Activated naive CD8-positive, alpha-beta T cell treated with anti-CD3 and anti-CD28 coated beads, Interleukin-2, amount 10 ng/mL, durations not matched to agents 7 days and 5 days (primary cell): ENCODE data around the gene S100A6. TPM values are rescaled to one million over a fixed set of nuclear protein-coding genes. Genes with fewer than 3 reads are reported as not detected.

Source experiments
- ATAC-seq: fragments of 150-1000 bp; cut with Tn5 transposase; one replicate; pipeline ENCODE4 v1.10.0; 2021; ENCODE audit warnings: low read depth, moderate library complexity
- POLR2A ChIA-PET: fragments of 350-600 bp; sonication (Branson Sonifier 250); formaldehyde crosslinking; loops from one replicate; lab custom pipeline; 2021; ENCODE audit warnings: antibody characterized with exemption; lab: Charles Lee
- DNase-seq: peaks from one replicate; pipeline ENCODE4 v3.0.0; 2021
- H3K27ac Mint-ChIP-seq: one replicate; pipeline ENCODE4 v1.8.0; 2022; ENCODE audit warnings: mild to moderate bottlenecking, mixed read lengths
- H3K27me3 Mint-ChIP-seq: one replicate; pipeline ENCODE4 v1.8.0; 2022; ENCODE audit warnings: mild to moderate bottlenecking, moderate library complexity, mixed read lengths
- H3K36me3 Mint-ChIP-seq: one replicate; pipeline ENCODE4 v1.8.0; 2021; ENCODE audit warnings: mild to moderate bottlenecking, mixed read lengths
- H3K4me1 Mint-ChIP-seq: one replicate; pipeline ENCODE4 v1.8.0; 2021; ENCODE audit warnings: mixed read lengths
- H3K4me3 Mint-ChIP-seq: one replicate; pipeline ENCODE4 v1.8.0; 2022; ENCODE audit warnings: mild to moderate bottlenecking, moderate library complexity, mixed read lengths
- H3K9me3 Mint-ChIP-seq: one replicate; pipeline ENCODE4 v1.8.0; 2021; ENCODE audit warnings: mixed read lengths
- total RNA-seq, 2 experiments: library from RNA; stranded (reverse); gene quantifications; one replicate each; pipeline ENCODE4 v1.2.3, GENCODE V29; 2021

Gene S100A6
- total RNA-seq, 2 experiments from 2014 or later = 365 to 373 TPM

DNA sequence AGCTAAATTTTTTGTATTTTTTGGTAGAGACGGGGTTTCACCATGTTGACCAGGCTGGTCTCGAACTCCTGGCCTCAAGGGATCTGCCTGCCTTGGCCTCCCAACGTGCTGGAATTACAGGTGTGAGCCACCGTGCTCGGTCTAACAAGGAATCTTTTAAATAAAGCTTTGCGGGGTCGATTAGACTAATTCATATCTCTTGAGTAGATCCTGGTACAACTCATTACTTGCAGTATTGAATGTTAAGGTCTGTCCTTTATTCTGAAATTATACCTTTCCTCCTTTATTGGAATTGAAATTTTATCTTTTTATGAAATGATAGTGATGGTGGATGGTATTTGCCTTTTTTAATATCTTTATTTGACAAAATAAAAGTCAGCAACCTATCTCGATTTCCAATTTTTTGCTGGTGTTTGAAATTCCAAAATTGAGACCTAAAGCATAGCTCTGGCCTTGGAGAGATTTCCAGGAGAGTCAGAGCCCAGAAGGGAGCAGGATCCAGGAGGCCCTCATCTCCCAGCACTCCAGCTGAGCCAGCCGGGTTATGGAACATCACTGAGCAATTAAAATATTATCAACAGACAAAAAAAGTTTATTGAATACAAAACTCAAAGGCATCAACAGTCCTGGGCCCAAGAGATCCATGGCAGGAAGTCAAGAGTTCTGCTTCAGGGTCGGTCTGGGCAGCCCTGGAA lies 25.1 kb upstream of the S100A6 start:
- Mint-ChIP-seq H3K9me3 (no peaks in the 10 kb centered on the region), H3K36me3 (no peaks in the 10 kb centered on the region), H3K4me3 (no peak overlapping the region), H3K27ac (no peak overlapping the region), H3K27me3 (no peaks in the 10 kb centered on the region), H3K4me1 (peaks cover 3% of the 10 kb centered on the region)
- ATAC-seq = no peak
- DNase-seq = no peak
- POLR2A ChIA-PET = interaction anchor here (0.6 to 1.8 kb wide), 4 partner anchors 13 to 20 kb away, joined by 4 to 6 read pairs (median 4); partner anchors contain the start of genes S100A4 and S100A5

GRCh38 chr1:153560241-153560640 lies 24.4 kb upstream of the S100A6 start:
- ATAC-seq (no peak), DNase-seq (no peak)
- H3K27ac Mint-ChIP-seq = no peak overlapping the region
- no peaks in the 10 kb centered on the region for H3K36me3 Mint-ChIP-seq
- H3K4me3 Mint-ChIP-seq = no peak overlapping the region
- POLR2A ChIA-PET = interaction anchor here (0.6 to 1.1 kb wide), 3 partner anchors 12 to 41 kb away, joined by 3 to 6 read pairs (median 4); no protein-coding TSS in a partner anchor
- H3K4me1 Mint-ChIP-seq = no peaks in the 10 kb centered on the region
- H3K9me3 Mint-ChIP-seq = no peaks in the 10 kb centered on the region
- H3K27me3 Mint-ChIP-seq = no peaks in the 10 kb centered on the region

DNA sequence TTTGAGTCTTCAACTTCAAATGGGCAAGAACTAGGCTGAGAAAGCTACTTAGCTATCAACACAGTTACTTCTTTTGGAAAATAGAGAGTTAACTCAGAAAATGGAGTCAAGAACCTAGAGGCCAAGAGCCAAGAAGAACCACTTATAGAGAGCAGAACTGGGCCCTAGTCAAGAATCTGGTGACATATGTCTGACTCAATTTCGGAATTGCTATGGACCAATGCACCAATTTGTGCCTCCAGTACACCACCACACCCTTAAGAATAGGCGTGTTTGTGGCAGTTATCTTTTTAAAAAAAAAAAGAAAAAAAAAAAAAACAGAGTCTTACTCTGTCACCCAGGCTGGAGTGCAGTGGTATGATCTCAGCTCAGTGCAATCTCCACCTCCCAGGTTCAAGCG lies 22.1 kb upstream of the S100A6 start:
- H3K27me3 Mint-ChIP-seq = no peaks in the 10 kb centered on the region
- POLR2A ChIA-PET = no interaction called here
- no peaks in the 10 kb centered on the region for H3K36me3 Mint-ChIP-seq
- H3K4me3 Mint-ChIP-seq = no peak overlapping the region
- no peak overlapping the region for H3K27ac Mint-ChIP-seq
- ATAC-seq (no peak), DNase-seq (no peak)
- H3K9me3 Mint-ChIP-seq = no peaks in the 10 kb centered on the region
- H3K4me1 Mint-ChIP-seq = peaks cover 7% of the 10 kb centered on the region

- Mint-ChIP-seq H3K36me3 (no peaks in the 10 kb centered on the region), H3K27ac (no peak overlapping the region), H3K4me1 (peaks cover 7% of the 10 kb centered on the region), H3K27me3 (no peaks in the 10 kb centered on the region), H3K9me3 (no peaks in the 10 kb centered on the region), H3K4me3 (no peak overlapping the region)
- ATAC-seq (no peak), DNase-seq (no peak)
- POLR2A ChIA-PET = no interaction called here
Observed at GRCh38 chr1:153556348-153556747, 20.6 kb upstream of the S100A6 start.

- Mint-ChIP-seq H3K36me3 (no peaks in the 10 kb centered on the region), H3K9me3 (no peaks in the 10 kb centered on the region), H3K4me3 (no peak overlapping the region), H3K27me3 (no peaks in the 10 kb centered on the region), H3K4me1 (peaks cover 8% of the 10 kb centered on the region), H3K27ac (no peak overlapping the region)
- POLR2A ChIA-PET = interaction anchor here (1.0 to 1.6 kb wide), 4 partner anchors 9 to 22 kb away, joined by 3 to 5 read pairs (median 4); partner anchors contain the start of genes S100A5 and S100A6
- ATAC-seq (no peak), DNase-seq (no peak)
Observed at GRCh38 chr1:153553830-153554541, 18.2 kb upstream of the S100A6 start.

DNA sequence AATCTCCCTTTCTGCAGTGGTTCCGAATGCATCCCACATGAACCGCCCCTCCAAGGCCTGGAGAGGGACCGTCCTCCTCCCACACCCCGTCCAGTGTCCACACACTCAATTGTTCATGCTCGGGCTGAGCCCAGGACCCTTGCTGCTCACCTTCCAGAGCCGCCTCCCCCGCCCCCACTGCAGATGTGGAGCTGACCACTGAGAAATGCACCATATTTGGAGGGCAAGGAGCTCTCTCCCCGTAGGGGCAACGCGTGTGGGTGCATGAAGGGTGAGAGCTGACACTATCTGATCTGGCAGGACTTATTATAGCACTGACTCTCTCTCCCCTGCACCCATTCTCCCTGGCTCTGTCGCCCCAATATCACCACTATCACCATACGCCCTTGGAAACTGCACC lies 17.3 kb upstream of the S100A6 start:
- Mint-ChIP-seq H3K27me3 (no peaks in the 10 kb centered on the region), H3K36me3 (no peaks in the 10 kb centered on the region), H3K9me3 (no peaks in the 10 kb centered on the region), H3K4me3 (no peak overlapping the region), H3K27ac (no peak overlapping the region), H3K4me1 (peaks cover 15% of the 10 kb centered on the region)
- ATAC-seq (no peak), DNase-seq (no peak)
- POLR2A ChIA-PET = interaction anchor here (1.0 to 1.6 kb wide), 4 partner anchors 12 to 21 kb away, joined by 3 to 5 read pairs (median 4); partner anchors contain the start of genes S100A5 and S100A6

DNA sequence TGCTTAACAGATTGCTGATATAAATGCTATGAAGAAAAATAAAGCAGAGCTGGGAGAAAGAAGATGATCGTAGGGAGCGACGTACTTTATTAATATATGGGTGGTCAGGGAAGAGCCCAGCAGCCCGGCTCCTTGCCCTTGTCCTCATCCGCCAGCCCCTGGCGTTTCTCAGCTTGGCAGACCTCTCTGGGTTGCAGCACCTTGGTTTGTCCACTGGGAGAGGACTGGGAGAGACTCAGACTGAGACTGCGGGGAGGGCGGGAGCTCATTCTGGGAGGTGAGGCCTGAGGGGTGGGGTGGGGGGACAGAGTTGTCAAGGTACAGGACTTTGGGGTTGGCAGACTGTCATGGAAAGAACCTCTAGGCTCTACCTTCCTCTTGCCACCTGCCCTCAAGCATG lies 16.5 kb upstream of the S100A6 start:
- Mint-ChIP-seq H3K4me1 (peaks cover 15% of the 10 kb centered on the region), H3K9me3 (no peaks in the 10 kb centered on the region), H3K4me3 (no peak overlapping the region), H3K27ac (no peak overlapping the region), H3K36me3 (no peaks in the 10 kb centered on the region), H3K27me3 (no peaks in the 10 kb centered on the region)
- DNase-seq = no peak
- ATAC-seq = no peak
- POLR2A ChIA-PET = interaction anchor here (0.6 to 1.0 kb wide), 4 partner anchors 14 to 19 kb away, joined by 3 to 4 read pairs (median 4); partner anchors contain the start of gene S100A6

GRCh38 chr1:153550827-153551500 lies 15.2 kb upstream of the S100A6 start:
- ATAC-seq (no peak), DNase-seq (no peak)
- Mint-ChIP-seq H3K4me3 (no peak overlapping the region), H3K4me1 (peaks cover 19% of the 10 kb centered on the region), H3K36me3 (no peaks in the 10 kb centered on the region), H3K27me3 (no peaks in the 10 kb centered on the region), H3K9me3 (no peaks in the 10 kb centered on the region), H3K27ac (peak overlapping the region; percentile 31)
- POLR2A ChIA-PET = no interaction called here

- Mint-ChIP-seq H3K4me3 (no peak overlapping the region), H3K27me3 (no peaks in the 10 kb centered on the region), H3K4me1 (peaks cover 25% of the 10 kb centered on the region), H3K27ac (no peak overlapping the region), H3K36me3 (no peaks in the 10 kb centered on the region), H3K9me3 (no peaks in the 10 kb centered on the region)
- POLR2A ChIA-PET = interaction anchor here (1.0 kb wide), 1 partner anchor 14 kb away, joined by 3 read pairs; the partner anchor contains the start of gene S100A6
- DNase-seq (no peak), ATAC-seq (no peak)
Observed at GRCh38 chr1:153550398-153550758, 14.6 kb upstream of the S100A6 start.

DNA sequence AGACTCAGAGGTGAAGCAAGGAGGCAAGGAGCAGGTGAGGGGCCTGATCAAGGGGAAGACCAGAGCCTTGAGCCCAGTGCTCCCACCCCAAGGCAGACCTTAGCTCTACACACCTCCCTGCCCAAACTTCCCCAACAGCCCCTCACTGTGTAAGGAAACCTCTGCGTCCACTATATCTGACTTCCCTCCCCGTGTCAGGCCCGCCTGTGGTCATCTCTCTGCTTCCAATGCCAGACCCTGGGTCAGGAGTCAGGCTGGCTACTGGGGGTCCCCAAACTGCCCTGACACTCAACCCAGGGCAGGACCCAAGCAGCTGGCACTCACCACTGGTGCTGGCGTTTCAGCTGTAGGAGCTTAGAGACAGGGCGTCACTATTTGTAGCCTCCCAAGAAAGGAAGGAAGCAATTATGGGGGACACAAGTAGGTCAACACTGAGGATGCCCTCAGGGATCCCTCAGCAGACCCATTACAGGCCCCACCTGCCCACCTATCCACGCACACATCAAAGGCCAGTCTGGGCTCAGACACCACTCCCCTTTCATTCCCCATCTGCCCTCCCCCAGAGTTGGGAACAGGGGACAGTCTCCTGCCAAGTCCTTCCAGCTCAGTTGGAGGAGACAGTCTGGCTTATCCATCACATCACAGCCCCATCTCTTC lies 14.1 kb upstream of the S100A6 start:
- no peaks in the 10 kb centered on the region for H3K9me3 Mint-ChIP-seq
- DNase-seq = no peak
- peaks cover 30% of the 10 kb centered on the region for H3K4me1 Mint-ChIP-seq
- H3K4me3 Mint-ChIP-seq = no peak overlapping the region
- peaks cover 4% of the 10 kb centered on the region for H3K36me3 Mint-ChIP-seq
- POLR2A ChIA-PET = interaction anchor here (1.0 kb wide), 1 partner anchor 14 kb away, joined by 3 read pairs; the partner anchor contains the start of gene S100A6
- no peaks in the 10 kb centered on the region for H3K27me3 Mint-ChIP-seq
- ATAC-seq = no peak
- H3K27ac Mint-ChIP-seq = no peak overlapping the region

DNA sequence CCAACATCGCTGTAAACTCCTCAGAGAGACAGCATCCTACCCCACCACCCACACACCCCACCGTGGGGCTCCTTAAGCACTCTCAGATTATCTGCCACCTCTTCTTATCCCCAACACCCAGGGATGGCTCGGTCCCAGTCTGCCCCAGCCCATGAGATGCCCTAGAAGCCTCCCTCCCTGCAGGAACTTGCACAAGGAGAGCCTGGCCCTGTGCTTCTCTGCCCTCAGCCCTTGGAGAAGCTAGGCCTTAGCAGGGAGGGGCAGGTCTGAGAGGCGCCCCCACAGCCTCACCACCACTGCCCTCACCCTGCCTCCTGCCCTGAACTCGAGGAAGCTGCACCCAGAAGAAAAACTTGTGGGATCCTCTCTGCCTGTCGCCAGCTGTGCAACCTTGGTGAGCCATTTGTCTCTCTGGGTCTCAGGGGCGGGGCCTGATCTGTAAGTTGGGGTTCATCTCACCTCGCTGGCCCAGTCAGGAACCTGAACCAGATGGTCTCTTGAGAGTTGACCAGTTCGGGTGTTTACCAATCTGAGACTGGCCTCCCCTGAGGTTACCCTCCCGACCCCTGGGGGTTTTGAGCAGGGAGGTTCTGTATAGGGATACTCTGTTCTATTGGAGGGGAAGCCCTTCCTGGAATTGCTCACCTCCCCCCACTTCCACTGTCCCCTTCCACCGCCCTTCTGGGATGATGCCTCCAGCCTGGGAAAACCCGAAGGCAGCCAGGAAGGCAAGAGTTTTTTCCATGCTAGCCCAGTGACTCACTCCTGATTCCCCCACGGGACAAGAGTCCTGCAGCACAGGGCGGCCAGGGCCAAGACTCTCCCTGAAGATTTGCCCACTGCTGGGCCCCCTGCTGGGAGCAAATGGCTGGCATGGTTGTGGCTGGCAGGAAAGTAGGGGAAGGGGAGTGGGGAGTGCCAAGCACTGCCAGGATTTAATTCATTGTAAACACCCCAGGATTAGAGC lies 13.2 kb upstream of the S100A6 start, which contains the start of gene S100A3:
Gene S100A3 (minus strand): TSS at position 537 of the 967 bp plus-strand sequence. CDS start 773 bp downstream, outside the sequence.
- no peak within 1 kb of the TSS for H3K4me3 Mint-ChIP-seq
- peaks cover 35% of the 10 kb centered on the region for H3K4me1 Mint-ChIP-seq
- no peak for DNase-seq
- H3K9me3 Mint-ChIP-seq = no peaks in the 10 kb centered on the region
- ATAC-seq = no peak
- H3K36me3 Mint-ChIP-seq = peaks cover 10% of the 10 kb centered on the region
- H3K27me3 Mint-ChIP-seq = no peaks in the 10 kb centered on the region
- H3K27ac Mint-ChIP-seq = peak within 1 kb of the TSS; percentile 50
- POLR2A ChIA-PET = interaction anchor here (0.6 to 1.0 kb wide), 2 partner anchors 13 to 108 kb away, joined by 3 to 6 read pairs; partner anchors contain the start of gene S100A6
